ENCODE data around the gene ACLY.

ACLY gene

GRCh38 chr17:41918314-41919164 lies at the start of gene ACLY:
TSS of gene ACLY (minus strand) at chr17:41918951. CDS start at chr17:41913873, 5,078 bp downstream.
- DNase-seq, result peak; percentile 97

- no peak for DNase-seq
Observed at GRCh38 chr17:41967921-41968578, 49.3 kb upstream of the ACLY start.

- peak; percentile 7 for DNase-seq
Observed at GRCh38 chr17:41967141-41967920, 48.6 kb upstream of the ACLY start.

GRCh38 chr17:41966463-41967140 lies 47.9 kb upstream of the ACLY start, which contains the start of gene CNP:
TSS of gene CNP (plus strand) at chr17:41966795. CDS start at chr17:41966885, 90 bp downstream.
- DNase-seq, result peak; percentile 87

GRCh38 chr17:41965694-41966462 lies 47.1 kb upstream of the ACLY start:
- DNase-seq, result peak; percentile 33

GRCh38 chr17:41962768-41963434 lies 44.1 kb upstream of the ACLY start:
- DNase-seq, result peak; percentile 54

GRCh38 chr17:41962111-41962510 lies 43.4 kb upstream of the ACLY start:
- DNase-seq, result no peak

- DNase-seq, result peak; percentile 55
Observed at GRCh38 chr17:41959336-41960095, 40.8 kb upstream of the ACLY start.

GRCh38 chr17:41959030-41959335 lies 40.2 kb upstream of the ACLY start:
- no peak for DNase-seq

- DNase-seq, result no peak
Observed at GRCh38 chr17:41957869-41958439, 39.2 kb upstream of the ACLY start.

- peak; percentile 52 for DNase-seq
Observed at GRCh38 chr17:41957031-41957868, 38.5 kb upstream of the ACLY start.

- DNase-seq, result no peak
Observed at GRCh38 chr17:41956522-41956921, 37.8 kb upstream of the ACLY start.

- DNase-seq, result no peak
Observed at GRCh38 chr17:41948762-41949460, 30.2 kb upstream of the ACLY start.

- DNase-seq, result no peak
Observed at GRCh38 chr17:41944943-41945342, 26.2 kb upstream of the ACLY start.

- no peak for DNase-seq
Observed at GRCh38 chr17:41943492-41943891, 24.7 kb upstream of the ACLY start.

- DNase-seq, result no peak
Observed at GRCh38 chr17:41942626-41943373, 24.0 kb upstream of the ACLY start.

GRCh38 chr17:41941168-41941567 lies 22.4 kb upstream of the ACLY start:
- no peak for DNase-seq

GRCh38 chr17:41939693-41940090 lies 20.9 kb upstream of the ACLY start:
- no peak for DNase-seq
